ENCODE results near the gene ACSL5. TPM values are rescaled to one million over a fixed set of nuclear protein-coding genes. Genes with fewer than 3 reads are reported as not detected.

Gene ACSL5
- total and polyA plus RNA-seq, 9 donors: 7.9 to 34.2 (median 20.6) TPM

GRCh38 chr10:112388548-112388947, 14.6 kb downstream of the ACSL5 start:
- Histone ChIP-seq H3K4me1 (ENCODE audit: insufficient read depth) (peaks cover 1% of the 10 kb centered on the region), H3K4me3 (no peak overlapping the region), H3K27me3 (no peaks in the 10 kb centered on the region), H3K9me3 (no peaks in the 10 kb centered on the region), H3K27ac (no peak overlapping the region), H3K36me3 (no peaks in the 10 kb centered on the region)
- intact Hi-C loops (cut with DNase I): no loop called here
- DNase-seq: no peak
- WGBS, 3 donors: 41 to 92% (median 88%) methylated on average over 2 of the region's 2 CpGs
- TF ChIP-seq EP300 (IDR thresholded peaks at IDR 0.05): no peak
- no peak for TF ChIP-seq POLR2A (IDR thresholded peaks at IDR 0.05)
- TF ChIP-seq CTCF (IDR thresholded peaks at IDR 0.05): no peak

GRCh38 chr10:112389271-112389822, 15.4 kb downstream of the ACSL5 start:
- WGBS, 3 donors: 62 to 73% (median 68%) methylated on average over 6 of the region's 6 CpGs
- no peak for DNase-seq
- TF ChIP-seq POLR2A (IDR thresholded peaks at IDR 0.05) (no peak), CTCF (IDR thresholded peaks at IDR 0.05) (no peak), EP300 (IDR thresholded peaks at IDR 0.05) (no peak)
- Histone ChIP-seq H3K27ac (no peak overlapping the region), H3K4me1 (ENCODE audit: insufficient read depth) (peaks cover 1% of the 10 kb centered on the region), H3K27me3 (no peaks in the 10 kb centered on the region), H3K9me3 (no peaks in the 10 kb centered on the region), H3K4me3 (no peak overlapping the region), H3K36me3 (no peaks in the 10 kb centered on the region)
- intact Hi-C loops (cut with DNase I): no loop called here

- Histone ChIP-seq H3K27me3 (no peaks in the 10 kb centered on the region), H3K9me3 (no peaks in the 10 kb centered on the region), H3K4me3 (no peak overlapping the region), H3K27ac (no peak overlapping the region), H3K36me3 (no peaks in the 10 kb centered on the region), H3K4me1 (ENCODE audit: insufficient read depth) (peaks cover 1% of the 10 kb centered on the region)
- no peak for TF ChIP-seq EP300 (IDR thresholded peaks at IDR 0.05)
- no peak for TF ChIP-seq POLR2A (IDR thresholded peaks at IDR 0.05)
- no peak for TF ChIP-seq CTCF (IDR thresholded peaks at IDR 0.05)
- intact Hi-C loops (cut with DNase I): no loop called here
- no peak for DNase-seq
- WGBS, 3 donors: 96 to 99% (median 97%) methylated on average over 3 of the region's 3 CpGs
These were observed 16.3 kb downstream of the ACSL5 start for GRCh38 chr10:112390125-112390703.

GRCh38 chr10:112393341-112393740, 19.4 kb downstream of the ACSL5 start:
- H3K4me1 ChIP-seq (ENCODE audit: insufficient read depth): no peaks in the 10 kb centered on the region
- no peaks in the 10 kb centered on the region for H3K36me3 ChIP-seq
- TF ChIP-seq CTCF (IDR thresholded peaks at IDR 0.05): no peak
- TF ChIP-seq POLR2A (IDR thresholded peaks at IDR 0.05): no peak
- no peak for TF ChIP-seq EP300 (IDR thresholded peaks at IDR 0.05)
- H3K27ac ChIP-seq: no peak overlapping the region
- intact Hi-C loops (cut with DNase I): no loop called here
- DNase-seq: no peak
- no peaks in the 10 kb centered on the region for H3K9me3 ChIP-seq
- H3K4me3 ChIP-seq: no peak overlapping the region
- 70 to 87% (median 76%) methylated on average over 1 of the region's 1 CpG for WGBS, 3 donors
- no peaks in the 10 kb centered on the region for H3K27me3 ChIP-seq
